ENCODE results near the gene PDZD2.

- TF ChIP-seq POLR2A (IDR thresholded peaks at IDR 0.05) (no peak), CTCF (IDR thresholded peaks at IDR 0.05) (no peak)
Observed at GRCh38 chr5:31641575-31641974, 2.6 kb downstream of the PDZD2 start.

Measured in testis (tissue), 2 donors.